HG02970 (cell line): ENCODE results near the gene WDR72.

ENCODE experiments used
- ATAC-seq: cut with Tn5 transposase; IDR thresholded peaks from one replicate; pipeline ENCODE4 v1.9.1; 2021; ENCODE audit warnings: mild to moderate bottlenecking, moderate library complexity, moderate number of reproducible peaks; ENCODE audit not compliant: unreplicated experiment, low FRiP score

Gene WDR72

DNA sequence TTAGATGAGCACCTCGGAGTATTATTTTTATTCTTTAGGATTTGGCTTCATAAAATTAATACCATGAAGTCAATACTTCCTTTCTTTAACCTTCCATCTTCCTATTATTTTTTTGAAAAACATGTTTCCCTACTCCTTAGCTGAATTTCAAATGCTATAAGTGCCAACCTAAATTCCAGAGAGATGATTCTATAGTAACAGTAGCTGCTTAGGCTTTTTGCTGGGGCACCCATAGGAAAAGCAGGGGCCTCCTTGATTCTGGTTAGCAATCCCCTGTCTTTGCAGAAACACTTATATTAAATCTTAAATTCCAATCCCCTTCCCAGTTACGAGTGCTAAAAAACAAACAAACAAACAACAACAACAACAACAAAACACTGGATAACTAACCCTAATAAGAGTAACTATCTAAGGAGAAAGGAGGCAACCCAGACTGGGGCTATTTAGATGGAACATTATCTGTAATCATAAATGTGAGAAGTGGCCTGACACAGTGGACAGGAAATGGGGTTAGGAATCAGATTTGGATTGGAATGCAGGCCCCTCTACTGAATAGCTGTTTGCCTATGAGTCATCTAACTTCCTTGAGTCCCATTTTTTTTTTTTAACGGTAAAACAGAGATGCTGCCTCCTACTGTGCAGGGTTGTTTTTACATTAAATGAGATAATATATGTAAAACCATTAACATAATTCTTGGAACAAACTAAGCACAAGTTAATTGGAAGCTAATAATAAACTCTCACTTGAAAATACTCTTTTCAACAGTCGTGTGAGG is 148.1 kb downstream of the WDR72 start:
- no peak for ATAC-seq

DNA sequence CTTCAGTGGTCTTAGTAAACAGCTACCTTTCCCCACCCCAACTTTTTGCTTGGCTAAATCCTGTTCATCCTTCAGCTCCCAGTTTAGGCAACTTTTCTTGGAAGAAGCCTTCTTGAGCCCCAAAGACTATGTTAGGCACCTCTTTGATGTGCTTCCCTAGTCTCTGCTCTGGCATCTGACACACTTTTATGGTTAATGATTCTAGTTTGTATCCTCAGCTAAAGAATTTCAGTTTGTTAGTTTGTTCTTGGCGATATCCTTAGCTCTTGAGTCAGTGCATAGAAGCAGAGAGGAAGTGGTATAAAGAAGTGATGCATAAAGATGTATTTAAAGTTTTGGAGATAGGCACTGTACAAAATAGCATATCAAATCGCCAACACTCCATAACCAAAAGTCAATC is 168.4 kb downstream of the WDR72 start:
- ATAC-seq = no peak

DNA sequence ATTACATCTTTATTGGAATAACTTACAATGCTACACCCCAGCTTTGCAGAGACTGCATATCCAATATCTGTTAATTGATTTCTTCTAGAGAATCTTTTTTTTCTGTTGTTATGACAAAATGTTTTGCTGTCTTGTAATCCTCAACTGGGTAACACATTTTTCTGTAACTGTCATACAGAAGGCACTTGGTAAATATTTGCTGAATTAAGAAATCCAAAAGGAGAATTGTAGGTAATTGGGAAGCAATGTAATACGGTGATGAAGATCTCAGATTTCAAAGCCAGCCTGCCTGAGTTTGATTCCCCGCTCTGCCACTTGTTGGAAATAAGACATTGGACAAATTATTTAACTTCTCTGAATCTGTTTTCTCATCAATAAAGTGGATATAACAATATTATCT is 169.1 kb downstream of the WDR72 start:
- no peak for ATAC-seq

DNA sequence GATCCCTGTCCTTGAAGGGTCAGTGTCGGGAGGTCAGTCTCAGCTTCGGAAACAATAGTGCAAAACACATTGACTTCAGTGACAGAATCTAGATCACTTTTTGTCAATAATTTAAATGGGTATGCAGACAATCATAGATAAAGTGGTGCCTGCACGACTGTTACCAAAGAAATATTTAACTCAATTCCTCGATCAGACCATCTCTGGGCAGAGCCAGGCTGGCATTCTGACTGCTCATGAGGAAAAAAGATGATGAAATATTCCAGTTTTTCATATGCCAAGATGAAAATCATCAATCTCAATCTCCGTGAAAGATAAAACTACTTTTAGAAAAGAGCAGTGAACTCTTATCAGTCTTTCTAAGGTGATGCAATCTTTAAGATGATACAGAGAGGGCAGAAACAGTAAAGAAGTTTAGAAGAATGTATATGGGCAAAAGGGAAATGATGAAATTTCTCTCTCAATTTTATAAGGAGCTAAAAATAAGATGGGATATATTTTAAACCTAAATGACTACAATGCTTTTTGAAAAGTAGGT is 169.9 kb downstream of the WDR72 start:
- ATAC-seq = no peak

DNA sequence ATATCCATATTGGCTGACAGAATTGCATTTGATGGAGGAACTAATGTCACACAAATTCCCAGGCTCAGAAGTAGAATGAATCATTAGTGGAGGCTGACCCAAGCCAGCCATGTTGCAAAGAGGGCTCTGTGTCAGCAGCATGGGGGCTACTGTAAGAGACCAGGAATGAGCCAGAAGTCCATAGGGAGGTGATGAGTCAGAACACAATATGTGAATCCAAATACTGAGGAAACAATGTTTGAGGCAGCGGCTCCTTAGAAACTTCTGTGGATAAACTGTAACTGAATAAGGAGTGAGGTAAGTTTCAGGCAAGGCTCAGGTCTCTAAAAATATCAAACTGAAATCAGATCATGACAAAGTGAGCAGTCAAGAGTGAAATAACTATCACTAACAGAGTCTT is 170.7 kb downstream of the WDR72 start:
- no peak for ATAC-seq

DNA sequence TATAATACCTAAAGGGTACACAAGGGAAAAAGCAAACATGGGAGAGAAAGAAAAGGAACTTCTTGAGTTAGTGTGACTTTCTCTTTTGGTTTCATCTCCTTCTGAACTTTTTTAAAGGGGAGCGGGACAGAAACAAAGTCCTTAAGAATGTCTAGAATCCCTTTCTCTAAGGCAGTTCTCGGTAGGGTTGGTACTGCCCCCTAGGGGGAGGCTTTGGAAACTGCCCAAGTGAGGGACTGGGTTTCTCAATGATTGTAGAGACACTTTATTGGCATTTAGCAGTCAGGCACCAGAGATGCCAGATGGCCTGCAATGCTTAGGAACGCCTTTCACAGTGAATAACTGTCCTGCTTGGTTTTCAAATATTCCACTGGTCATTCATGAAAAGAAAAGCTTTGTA is 172.7 kb downstream of the WDR72 start:
- ATAC-seq = no peak

DNA sequence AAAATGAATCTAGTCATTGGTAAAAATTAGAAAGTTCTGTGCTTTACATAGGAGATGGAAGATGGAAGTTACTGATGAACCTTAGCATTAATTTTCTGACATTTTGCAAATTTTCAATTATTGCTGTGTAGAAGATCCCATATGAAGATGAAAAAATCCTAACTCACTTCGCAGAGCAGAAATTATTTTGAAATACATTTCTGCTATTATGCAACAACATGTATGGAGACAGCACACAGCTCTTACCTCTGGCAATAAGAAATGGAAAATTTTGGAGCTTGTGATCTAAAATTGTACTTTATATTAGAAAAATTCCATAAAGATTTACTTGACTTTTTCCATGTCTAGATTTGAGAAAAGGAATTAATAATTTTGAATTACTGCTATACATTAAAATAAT is 177.9 kb downstream of the WDR72 start:
- no peak for ATAC-seq

DNA sequence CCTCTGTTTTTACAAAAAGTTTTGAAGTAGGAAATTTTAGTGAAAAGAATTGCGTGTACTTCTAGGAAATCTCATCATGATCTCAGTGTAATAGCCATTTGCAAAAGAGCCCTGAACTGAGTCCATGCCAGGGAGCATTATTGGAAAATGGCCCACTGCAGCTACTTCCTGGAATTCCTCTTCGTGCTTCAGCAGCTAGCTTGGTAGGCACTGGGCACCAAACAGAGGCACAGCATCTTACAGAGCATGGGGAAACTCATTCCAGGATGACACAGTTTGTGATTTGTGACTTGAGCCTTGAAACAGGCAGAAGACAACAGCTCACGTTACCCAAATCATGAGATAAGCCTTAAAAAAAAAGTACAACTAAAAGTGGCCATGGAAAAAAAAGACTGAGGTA is 179.1 kb downstream of the WDR72 start:
- ATAC-seq = no peak

DNA sequence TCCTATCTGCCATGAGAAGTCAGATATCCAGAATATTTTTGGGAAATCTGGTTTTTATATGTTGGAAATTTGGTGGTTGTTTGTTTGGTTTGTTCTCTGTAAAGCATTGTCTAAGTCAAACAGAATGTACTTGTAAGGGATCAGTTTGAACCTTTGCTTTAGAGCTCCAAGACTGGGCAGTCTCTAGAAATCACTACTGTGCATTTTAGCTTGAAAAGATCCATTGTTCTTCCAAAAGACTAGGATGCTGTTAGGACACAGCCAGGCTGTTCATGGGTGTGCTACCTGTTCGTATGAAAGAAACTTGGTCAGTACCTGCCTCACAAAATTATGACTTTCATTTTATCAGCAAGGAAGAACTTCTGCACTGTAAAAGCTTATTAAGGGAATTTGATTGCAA is 182.6 kb downstream of the WDR72 start:
- ATAC-seq = no peak

DNA sequence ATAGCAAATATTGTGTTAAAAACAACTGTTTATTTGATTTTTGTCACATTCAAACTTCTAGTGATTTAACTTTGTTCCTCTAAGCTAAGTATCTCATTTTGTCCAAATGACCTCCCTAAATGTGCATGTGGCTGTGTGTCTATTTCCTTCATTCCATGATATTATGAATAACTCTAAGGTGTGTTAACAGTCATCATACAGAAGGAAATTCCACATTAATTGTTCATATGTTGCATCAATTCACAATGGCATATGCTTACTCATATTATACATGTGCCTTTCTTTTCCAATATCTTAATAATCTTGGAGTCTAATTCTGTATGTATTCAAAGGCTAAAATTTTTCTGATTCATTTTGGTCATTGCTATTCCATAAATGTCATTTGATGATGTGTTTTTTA is 186.4 kb downstream of the WDR72 start:
- no peak for ATAC-seq

DNA sequence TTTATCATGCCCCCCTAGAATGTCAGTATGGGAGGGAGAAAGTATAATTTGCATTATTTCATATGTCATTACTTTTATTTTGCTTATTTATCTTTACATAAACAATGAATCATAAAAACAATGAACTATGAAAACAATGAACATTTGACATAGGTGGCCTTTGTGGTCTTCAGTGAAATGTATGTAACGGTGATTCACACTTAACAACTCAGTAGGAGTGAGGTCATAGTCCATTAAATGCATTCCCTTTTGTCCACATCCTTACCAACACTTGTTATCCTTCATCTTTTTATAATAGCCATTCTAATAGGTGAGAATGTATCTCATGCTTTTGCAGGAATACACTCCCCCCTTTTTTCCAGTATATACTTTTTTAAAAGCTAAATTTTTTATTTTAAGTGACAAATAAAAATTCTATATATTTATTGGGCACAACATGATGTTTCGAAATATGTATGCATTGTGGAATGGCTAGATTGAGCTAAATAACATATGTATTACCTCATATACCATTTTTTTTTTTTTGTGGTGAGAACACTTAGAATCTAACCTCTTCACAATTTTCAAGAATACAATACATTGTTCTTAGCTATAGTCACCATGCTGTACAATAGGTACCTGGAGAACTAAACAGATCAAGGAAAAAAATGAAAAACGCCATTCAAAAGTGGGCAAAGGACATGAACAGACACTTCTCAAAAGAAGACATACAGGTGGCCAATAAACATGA is 189.5 kb downstream of the WDR72 start:
- ATAC-seq = no peak

DNA sequence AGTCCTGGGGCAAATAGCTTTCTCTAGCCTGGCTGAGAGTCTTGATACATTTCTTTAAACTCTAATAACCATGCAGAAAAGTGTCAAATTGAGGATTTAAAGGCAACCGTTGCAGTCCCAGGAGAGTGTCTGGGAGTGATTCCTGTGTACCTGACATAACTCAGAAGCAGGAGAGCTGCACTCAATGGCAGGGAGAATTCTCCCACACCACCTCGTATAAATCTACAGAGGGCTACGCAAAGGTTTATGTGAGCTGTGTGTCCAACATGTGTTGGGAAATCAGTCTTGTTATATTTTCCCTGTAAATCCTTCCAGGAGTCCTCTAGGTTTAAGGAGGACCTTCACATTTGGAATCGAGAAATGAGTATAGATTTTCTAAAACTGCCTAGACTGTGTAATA is 192.6 kb downstream of the WDR72 start:
- no peak for ATAC-seq

DNA sequence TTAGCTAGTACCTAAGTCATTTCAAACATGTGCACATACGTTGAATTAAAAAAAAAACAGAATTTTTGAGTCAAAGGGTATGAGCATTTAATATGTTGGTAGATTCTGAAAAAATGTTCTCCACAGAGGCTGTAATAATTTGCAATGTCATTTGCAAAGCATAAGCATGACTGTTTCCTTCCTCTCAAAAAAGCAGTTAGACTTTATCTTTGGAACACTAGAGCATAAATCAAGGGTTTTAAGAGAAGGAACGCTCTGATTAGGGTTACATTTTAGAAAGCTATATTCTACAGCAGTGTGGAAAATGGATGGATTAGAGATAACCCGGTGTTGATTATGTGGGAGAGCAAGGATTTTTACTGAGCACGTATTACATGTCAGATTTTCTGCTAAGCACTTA is 193.7 kb downstream of the WDR72 start:
- ATAC-seq = no peak

DNA sequence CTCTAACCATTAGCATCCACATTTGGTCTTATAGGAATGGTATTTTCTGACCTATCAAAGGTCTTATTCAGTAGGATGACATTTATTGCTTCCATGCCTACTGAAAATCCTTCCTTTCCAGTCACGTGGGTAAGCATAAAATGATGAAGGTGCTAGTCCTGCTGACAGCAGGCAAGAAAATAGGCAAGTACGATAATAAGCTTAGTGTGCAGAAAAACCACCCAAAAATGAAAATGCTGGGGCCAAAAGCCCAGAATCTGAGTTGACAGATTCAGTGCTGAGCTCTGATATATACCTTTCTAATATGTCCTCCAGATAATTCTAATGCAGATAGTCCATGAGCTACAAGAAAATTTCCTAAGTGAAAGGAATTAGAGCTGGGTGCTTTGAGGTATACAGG is 194.8 kb downstream of the WDR72 start:
- ATAC-seq = no peak

DNA sequence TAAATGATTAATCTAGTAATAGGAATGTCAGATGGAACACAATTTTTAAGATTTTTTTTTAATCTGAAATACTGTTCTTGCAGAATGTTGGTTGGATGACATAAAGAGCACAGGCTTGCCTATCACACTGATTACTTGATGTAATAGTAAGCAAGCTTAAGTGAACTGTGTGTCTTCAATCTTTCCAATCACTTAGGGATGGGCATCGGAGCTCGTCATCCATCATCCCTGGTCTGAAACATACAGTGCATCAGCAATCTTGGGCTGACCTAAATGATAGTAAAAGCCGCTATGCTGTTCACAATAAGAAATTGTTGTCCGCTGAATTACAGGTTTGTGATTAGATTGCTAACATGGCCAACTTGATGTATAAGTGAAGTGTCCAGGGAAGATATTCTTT is 195.8 kb downstream of the WDR72 start:
- no peak for ATAC-seq

DNA sequence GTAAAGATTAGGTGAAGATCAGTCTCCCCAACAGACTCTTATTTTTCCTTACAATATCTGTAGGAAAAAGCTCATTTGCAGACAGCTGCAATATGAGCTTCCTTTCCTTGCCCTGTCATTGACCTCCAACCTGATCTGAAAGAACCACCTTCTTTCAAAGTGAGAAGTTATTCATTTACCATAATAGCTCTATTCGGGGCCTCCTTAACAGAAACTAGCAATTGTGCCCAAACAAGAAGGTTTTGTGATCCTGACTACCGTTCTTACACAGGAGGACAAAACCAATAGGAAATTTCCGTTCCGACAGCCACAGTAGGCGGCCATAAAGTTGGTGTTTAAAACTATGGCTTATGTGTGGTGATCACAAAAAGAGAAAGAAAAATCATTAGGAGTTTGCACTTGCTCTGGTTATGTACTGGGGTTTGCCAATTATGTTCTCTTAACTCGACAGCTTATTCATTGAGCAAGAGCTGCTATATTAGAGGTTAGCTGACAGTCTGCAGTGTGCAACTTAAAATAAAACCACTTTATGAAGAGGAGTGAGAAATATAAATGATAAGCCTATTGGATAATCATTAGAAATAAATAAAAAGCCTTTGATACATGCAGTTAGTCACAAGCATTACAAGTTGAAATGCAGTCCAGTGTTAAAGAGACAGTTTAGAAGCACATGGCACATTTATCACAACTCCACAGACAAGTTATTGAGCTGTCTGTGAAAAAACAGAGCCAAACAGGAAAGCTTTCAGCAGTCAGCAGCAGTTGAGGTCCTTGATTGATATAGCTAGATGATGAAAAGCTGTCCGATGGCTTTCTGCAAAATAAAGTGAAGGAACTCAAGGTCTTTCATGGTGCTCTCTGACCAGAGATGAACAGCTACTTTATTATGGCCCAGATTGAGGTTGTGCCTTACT is 199.8 kb downstream of the WDR72 start:
- ATAC-seq = no peak

DNA sequence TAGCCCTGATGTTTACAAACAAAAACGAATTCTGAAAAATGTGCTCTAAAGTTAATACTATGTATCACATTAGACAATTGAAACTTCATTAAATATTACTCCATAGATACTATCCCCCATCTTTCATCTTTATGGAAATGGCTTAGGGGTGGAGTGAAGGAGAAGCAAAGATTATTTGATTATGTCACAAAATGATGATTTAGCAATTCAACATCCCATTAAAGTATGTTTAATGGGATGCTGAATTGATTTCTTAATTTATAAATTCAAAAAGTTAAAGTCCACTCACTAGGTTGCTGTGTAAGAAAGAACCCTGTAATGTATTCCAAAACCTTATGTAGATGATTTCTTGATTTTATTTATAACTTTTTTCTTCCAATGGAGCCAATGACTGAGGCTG is 201.1 kb downstream of the WDR72 start:
- no peak for ATAC-seq

DNA sequence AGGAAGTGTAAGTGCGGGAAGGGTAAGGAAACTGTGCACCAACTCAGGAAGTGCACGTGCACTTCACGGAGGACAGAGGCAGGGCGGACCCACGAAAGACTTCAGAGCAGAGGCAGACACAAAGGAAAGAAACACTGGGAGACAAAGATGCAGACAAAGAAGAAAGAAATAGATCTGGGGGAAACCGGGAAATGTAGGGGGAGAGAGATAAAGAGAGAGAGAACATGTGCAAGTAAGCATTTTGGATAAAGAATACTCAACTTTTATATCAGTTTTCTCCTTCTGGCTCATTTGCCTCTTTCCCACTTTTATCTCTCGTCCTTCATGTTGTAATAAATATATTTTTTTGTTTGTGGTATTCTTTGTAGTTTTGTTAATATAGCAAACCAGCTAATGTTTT is 204.2 kb downstream of the WDR72 start:
- ATAC-seq = no peak

DNA sequence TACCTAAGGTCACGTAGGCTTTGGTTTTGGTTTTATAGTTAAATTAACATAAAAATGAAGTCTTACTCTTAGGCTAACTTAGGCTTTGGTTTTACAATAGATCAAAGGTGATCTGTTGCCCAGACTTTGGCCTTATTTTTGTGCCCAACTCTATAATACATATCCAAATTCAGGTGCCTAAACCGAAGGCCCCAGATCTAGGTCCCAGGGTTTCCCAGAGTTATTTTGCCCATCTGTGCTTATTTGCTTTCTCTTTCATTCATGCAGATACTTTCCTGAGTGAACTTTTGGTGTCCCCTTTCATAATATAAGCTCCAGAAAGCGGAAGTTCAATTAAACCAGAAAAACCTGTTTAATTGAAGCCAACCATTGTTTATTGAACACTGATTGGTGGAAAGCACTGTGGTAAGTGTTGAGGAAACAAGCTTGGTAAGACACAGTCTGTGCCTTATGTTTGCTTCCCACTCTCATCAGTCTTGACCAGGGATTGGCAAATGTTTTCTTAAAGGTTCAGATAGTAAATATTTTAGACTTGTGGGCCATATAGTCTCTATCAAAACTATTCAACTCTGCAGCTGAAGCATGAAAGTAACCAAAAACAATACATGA is 209.7 kb downstream of the WDR72 start:
- no peak for ATAC-seq

DNA sequence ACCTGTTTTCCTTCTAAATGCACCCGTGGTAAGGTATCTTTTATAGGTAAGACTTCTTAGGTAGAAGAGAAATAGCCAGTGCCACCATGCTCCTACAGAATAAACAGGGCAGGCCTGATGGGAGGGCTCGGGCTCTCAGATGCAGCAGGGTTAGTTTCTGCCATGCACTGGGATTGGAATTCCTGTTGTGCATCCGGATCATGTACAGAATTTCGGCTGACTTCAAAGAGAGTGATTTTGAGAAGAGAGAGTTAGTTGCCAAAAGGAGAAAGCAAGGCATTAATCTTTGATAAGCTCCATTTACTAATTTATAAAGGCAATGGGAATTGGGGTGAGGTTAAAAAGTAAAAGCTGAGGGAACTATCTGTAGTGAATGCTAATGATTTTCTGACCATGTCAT is 211.2 kb downstream of the WDR72 start:
- no peak for ATAC-seq
